HG02588 (cell line): Measurements from ENCODE around the gene SDHB.

Experiments
- ATAC-seq: cut with Tn5 transposase; IDR thresholded peaks from one replicate; pipeline ENCODE4 v1.9.1; 2021; ENCODE audit warnings: mild to moderate bottlenecking, moderate library complexity; ENCODE audit not compliant: unreplicated experiment

SDHB gene

DNA sequence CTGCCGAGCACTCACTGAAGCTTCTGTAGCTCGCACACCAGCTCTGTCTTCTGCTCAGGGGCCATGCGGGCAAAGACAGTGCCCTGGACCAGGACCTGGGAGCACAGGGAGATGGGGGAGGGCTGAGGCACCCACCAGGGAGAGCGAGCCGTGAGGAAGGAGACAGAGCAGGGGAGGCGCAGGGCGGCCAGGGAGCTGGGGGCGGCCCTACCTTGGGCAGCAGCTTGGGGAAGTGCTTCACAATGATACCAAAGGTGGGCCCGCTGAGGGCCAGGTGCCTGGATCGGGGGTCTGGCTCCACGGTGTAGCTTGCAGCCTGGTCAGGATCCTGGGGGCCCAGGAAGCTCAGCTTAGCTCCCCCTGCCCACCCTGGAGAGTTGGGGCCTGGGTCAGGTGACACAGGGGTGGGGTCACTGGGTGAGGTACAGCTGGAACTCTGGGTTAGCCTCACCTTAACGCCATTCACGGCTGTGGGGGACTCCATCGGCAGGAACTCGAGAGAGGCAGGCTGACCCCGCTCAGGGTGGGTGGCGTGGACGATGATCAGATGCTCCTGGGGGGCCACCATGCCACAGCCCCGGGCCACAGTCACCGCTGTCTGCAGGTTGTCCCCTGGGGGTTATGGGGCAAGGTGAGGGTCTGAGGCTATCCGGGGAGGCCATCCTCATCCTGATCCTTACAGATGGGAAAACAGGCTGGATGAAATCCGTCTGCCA is 64.0 kb downstream of the SDHB start:
- no peak for ATAC-seq

GRCh38 chr1:16988210-16988609 is 65.6 kb downstream of the SDHB start:
- ATAC-seq: no peak

GRCh38 chr1:16986962-16987361 is 66.9 kb downstream of the SDHB start:
- no peak for ATAC-seq

DNA sequence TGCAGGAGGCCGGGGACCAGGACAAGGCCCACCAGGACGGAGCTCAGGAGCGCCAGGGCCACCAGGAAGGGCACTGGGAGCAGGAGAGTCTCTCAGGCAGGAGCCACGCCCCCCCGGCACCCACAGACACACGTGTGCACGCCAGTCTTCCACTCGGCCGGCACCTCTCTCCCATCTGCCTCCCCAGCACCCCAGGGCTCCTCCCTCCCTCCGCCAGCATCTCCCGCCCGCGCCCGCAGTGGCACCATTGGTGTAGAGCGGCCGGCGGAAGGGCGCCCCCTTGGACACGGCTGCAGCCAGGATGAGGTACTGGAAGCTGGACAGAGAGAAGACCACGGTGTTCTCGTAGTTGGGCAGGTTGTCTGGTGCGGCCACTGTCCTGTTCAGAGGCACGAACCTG is 67.3 kb downstream of the SDHB start:
- ATAC-seq: no peak

DNA sequence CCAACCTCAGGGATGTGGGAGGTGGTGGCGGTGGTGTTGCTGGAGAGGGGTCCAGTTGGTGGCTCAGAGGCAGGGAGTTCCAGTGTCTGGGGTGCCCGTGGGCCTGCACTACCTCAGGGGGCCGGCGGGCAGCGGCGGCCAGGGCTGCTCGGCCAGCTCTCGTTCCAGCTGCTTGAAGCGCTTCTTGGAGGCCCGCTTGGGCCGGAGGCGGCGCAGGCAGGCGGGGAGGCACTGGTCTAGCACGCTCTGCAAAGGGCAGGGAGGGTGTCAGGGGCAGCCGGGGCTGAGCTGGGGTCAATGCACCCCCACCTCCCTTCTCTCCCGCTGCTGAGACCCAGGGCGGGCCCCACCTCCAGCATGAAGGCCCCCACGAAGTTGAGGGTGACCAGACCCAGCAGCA is 67.7 kb downstream of the SDHB start:
- no peak for ATAC-seq

DNA sequence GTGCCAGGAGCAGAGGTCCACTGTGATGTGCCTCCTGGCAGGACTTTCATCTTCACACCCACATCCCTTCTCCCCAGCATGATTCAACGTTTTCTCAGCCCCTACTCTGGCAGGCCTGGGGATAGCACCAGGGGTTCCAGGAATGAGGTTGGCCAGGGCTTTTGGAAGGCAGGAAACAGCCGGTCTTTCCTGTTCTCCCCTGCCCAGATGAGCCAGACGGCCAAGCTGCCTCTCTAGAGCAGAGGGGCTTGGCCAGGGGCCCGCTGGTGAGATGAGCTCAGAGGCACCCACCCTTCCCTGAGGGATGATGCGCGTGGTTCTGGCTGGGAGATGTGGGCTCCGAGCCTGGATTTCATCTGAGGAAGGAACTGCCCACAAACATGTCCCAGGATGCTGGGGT is 69.1 kb downstream of the SDHB start:
- ATAC-seq: no peak

DNA sequence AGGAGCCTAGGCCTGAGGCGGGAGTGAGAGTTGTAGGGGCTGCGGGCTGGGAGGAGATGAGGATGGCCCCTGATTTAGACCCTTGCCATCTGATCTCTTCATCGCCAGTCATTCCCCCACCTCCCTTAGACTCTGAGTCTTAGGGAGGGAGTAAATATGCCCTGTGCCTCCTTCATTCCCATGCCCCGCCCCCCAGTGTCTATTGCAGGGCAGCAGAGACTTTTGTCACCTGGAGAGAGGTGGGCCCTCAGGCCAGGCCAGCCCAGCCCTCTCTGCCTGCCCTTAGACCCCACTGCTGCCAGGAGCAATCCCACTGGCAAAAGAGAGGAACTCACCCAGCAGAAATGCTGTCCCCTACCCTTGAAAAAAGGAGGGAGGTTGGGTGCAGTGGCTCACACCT is 70.2 kb downstream of the SDHB start:
- ATAC-seq: no peak

GRCh38 chr1:16982902-16983301 is 70.9 kb downstream of the SDHB start:
- no peak for ATAC-seq

DNA sequence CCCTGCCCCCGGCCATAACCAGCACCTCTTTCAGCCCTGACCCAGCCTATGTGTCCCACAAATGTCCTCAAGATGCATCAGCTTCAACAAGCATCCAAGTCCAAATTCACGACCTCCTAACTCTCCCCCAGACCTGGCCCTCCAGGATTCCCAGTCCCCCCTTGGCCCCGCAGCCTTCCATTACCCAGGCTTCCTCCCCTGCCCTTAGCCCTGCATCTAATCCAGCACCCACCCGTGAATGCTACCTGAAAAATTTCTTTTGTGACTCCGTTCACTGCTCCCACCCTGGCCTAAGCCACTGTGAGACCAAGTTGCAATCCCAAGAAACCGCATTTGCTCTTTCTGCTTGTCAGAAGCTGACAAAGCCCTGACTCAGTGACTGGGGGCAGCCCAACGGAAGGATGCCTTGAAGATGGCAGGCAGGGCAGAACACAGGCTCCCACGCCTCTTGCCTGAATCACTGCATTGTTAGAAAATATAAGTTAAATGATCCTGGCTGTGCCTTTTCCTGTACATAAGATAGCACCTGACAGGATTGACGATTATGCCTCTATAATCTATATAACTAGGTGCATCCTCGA is 72.5 kb downstream of the SDHB start:
- ATAC-seq: no peak

DNA sequence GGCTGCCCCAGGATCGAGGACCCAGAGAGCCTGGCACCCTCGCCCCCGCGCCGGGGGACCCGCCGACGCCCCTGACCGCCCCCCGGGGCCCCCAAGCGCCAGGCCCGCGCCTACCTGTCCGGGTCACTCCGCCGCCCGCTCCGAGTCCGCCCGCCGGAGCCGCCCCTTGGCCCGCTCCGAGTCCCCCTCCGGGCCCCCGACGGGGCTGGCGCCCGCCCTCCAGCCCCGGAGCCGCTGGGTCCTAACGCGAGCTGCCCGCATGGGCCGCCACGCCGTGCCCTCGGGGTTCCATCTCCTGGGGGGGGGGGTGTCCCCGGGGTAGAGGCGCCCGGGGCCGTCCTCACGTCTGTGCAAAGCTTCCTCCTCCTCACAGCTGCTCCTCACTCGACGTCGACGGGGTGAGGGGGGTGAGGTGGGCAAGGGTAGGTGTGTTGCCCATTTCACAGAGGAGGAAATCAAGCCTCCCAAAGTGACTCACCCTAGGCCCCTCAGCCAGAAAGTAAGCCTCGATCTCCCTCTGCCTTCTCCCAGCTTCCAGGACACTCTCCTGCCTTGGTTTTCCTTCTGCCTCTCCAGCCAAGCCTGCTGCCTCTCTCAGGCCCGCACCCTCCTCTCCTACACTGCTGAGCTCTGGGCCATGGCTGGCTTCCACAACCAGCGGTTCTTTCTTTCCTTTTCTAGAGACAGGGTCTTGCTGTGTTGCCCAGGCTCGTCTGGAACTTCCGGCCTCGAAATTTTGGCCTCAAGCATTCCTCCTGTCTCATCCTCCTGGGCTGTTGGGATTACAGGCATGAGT is 73.2 kb downstream of the SDHB start, which contains the start of gene MFAP2:
Gene MFAP2, minus strand, starts transcription at position 148 of the 796 bp plus-strand sequence. CDS start 2,347 bp downstream, outside the sequence.
- ATAC-seq: no peak

DNA sequence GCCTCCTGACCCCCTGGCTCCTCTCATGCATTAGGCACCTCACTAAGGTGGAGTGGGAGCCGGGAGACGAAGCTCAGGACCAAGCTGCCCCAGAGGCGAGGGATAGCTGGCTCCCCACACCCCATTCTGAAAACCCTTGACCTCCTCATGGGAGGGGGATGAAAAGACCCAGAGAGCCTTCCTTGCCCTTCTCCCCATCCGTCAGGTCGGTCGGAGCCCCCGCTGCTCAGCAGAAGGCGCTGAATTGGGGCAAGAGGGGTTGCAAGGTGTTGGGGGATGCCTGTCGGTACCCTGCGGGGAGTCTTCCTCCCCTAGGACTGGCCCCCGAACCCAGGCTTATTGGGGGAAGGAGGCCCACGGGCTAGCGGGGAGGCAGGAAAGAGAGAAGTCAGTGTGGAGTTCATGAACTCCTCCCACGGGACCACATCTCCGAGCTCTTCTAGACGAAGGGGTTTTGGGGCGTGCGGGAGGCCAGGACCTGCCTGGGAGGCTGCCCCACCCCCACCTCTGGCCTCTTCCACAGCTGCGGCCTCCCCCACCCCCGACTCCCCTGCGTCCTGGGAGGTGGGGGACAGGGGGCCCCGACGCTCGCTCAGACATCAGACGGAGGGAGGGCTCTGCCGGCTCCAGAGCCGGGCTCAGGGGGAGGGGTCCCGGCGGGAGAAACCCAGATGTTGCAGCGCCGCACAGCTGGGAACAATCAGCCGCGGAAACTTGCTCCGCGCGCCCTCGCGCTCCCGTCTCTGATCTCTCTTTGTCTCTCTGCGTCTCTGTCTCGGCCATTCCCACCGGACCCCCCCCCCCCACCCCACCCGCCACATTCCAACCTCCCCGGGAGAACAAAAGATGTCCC is 74.1 kb downstream of the SDHB start:
- ATAC-seq: no peak

DNA sequence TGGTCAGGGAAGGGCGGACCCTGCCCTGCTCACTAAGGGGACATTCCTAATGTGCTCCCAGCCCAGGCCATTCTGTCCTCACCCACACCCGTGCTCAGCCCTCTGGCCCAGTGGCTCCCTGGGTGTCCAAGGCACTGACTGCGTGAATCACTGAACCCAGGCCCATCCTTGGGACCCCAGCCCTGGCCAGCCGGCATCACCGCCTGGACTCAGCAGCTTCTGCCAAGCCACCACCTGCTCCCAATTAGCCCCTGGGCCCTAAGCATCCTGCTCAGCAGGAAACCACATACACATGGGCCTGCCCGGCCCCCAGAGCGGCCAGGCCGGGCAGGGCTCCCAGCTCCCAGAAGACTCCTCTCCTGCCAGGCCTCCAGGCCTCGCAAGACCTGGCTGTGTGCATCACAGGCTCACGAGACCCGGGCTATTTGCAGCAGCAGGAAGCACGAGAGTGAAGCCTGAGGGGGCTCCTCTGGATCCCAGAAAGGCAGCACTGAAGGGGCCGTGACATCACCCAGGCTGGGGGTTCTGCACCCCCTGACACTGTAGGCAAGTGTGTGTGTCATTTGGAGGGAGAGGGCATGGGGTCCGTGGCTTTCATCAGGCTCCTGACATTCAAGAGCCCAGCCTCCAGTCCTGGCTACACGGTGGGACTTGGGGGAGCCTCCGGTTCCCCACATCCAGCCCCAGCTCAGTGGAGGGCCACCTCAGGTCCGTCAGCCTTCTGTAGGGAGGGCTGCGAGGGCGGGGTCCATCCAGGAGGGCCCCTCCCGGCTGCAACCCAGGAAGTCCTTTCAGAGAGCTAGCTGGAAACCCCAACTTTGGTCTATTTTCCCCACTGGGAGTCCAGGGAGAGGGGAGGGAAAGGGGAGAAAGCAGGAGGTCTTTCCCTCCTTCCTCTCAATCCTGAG is 75.0 kb downstream of the SDHB start:
- no peak for ATAC-seq

- ATAC-seq: no peak
Measured at GRCh38 chr1:16978139-16978538, 75.7 kb downstream of the SDHB start.

DNA sequence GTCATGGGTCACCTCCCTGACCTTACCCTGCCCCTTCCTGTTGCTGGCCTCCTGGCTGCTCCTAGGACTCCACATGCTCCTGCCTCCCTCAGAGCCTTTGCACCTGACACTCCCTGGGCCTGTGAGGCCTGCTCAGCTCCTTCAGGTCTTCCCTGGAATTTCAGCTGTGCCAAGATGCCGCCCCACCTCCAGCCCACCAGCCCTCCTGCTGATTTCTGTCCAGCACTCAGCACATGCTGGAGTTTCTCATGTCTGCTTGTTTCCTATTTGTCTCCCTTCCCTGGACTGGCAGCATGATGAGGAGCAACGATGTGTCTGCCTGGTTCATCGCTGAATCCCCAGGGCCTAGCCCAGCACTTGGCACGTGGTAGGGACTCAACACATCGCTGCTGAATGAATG is 76.5 kb downstream of the SDHB start:
- ATAC-seq: no peak

GRCh38 chr1:16976966-16977365 is 76.9 kb downstream of the SDHB start:
- ATAC-seq: no peak

GRCh38 chr1:16975838-16976237 is 78.0 kb downstream of the SDHB start:
- no peak for ATAC-seq

DNA sequence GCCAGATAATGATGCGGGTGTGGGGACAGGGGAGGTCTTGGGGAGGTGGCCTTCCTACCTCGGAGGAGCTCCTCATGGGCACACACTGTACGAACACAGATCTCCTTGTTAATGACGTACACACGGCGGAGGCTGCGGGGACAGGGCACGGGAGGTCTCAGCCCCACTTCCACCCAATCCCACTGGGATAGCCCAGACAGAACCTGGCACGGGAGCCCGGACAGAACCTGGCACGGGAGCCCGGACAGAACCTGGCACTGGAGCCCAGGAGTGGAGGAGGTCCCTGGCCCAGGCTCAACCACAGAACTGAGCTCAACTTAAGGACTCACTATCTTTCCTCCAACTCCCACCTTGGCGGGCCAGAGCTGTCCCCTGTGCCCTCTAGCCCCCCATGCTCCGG is 78.6 kb downstream of the SDHB start:
- ATAC-seq: no peak

DNA sequence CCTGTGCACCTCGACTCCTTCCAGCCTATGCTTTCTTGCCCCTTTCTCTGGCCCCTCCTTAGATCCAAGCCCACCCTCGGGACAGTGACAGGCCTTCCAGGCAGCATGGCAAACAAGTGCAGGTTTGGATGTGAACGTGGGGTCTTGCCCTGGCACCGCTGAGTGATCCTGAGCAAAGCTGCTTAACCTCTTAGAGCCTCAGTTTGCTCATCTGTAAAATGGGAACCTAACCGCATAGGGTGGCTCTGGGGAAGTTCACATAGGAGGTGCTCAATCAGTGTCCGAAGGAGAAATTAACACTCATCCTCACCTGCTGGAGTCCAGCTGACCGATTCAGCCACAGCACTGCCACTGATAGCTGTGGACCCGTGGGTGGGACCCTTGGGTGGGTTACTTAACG is 80.6 kb downstream of the SDHB start:
- no peak for ATAC-seq

GRCh38 chr1:16972189-16972895 is 81.5 kb downstream of the SDHB start:
- ATAC-seq: no peak
